Kidney epithelial cell (primary cell): ENCODE data around the gene SLC38A3. TPM values are rescaled to one million over a fixed set of nuclear protein-coding genes. Genes with fewer than 3 reads are reported as not detected.

Experiments
- DNase-seq: peaks from one replicate; pipeline ENCODE4 v3.0.0-alpha.2; 2010; ENCODE audit warnings: low read depth
- H3K27me3 ChIP-seq: 2 replicates; pipeline ENCODE4 v1.6.0; 2011; ENCODE audit warnings: low read length; ENCODE audit not compliant: control insufficient read depth, insufficient read depth
- H3K36me3 ChIP-seq: 2 replicates; pipeline ENCODE4 v1.5.1; 2011; ENCODE audit warnings: low read length; ENCODE audit not compliant: control insufficient read depth, insufficient read depth
- H3K4me3 ChIP-seq: 2 replicates; pipeline ENCODE4 v1.5.1; 2011; ENCODE audit warnings: low read depth, mild to moderate bottlenecking, control low read depth, low read length
- CTCF ChIP-seq: IDR thresholded peaks from 2 replicates; pipeline ENCODE4 v1.5.1; 2011; ENCODE audit warnings: mild to moderate bottlenecking, moderate library complexity, low read length, control low read depth, inconsistent platforms; ENCODE audit not compliant: insufficient read depth, poor library complexity, severe bottlenecking
- total RNA-seq: library from RNA; depleted of rRNA; stranded (reverse); fragments of >200 nt; gene quantifications from 2 replicates; pipeline ENCODE4 v1.2.3, GENCODE V29; 2015

Gene SLC38A3
- total RNA-seq, 1 donor from 2014 or later: 0.13 TPM

- Histone ChIP-seq H3K36me3 (no peaks in the 10 kb centered on the region), H3K27me3 (peaks cover 2% of the 10 kb centered on the region), H3K4me3 (no peak overlapping the region)
- no peak for DNase-seq
- TF ChIP-seq CTCF: no peak
These were observed 46.4 kb upstream of the SLC38A3 start for GRCh38 chr3:50158530-50159146.

- Histone ChIP-seq H3K36me3 (no peaks in the 10 kb centered on the region), H3K4me3 (no peak overlapping the region), H3K27me3 (no peaks in the 10 kb centered on the region)
- DNase-seq: no peak
- TF ChIP-seq CTCF: no peak
These were observed 44.5 kb upstream of the SLC38A3 start for GRCh38 chr3:50160561-50160983.

GRCh38 chr3:50161320-50161719 lies 43.8 kb upstream of the SLC38A3 start:
- H3K36me3 ChIP-seq: no peaks in the 10 kb centered on the region
- no peak for DNase-seq
- no peaks in the 10 kb centered on the region for H3K27me3 ChIP-seq
- no peak overlapping the region for H3K4me3 ChIP-seq
- no peak for TF ChIP-seq CTCF

- no peak for DNase-seq
- no peaks in the 10 kb centered on the region for H3K27me3 ChIP-seq
- no peak overlapping the region for H3K4me3 ChIP-seq
- H3K36me3 ChIP-seq: no peaks in the 10 kb centered on the region
- no peak for TF ChIP-seq CTCF
These were observed 42.8 kb upstream of the SLC38A3 start for GRCh38 chr3:50162034-50162883.

GRCh38 chr3:50163572-50164455 lies 41.3 kb upstream of the SLC38A3 start:
- H3K27me3 ChIP-seq: no peaks in the 10 kb centered on the region
- H3K36me3 ChIP-seq: no peaks in the 10 kb centered on the region
- no peak overlapping the region for H3K4me3 ChIP-seq
- no peak for TF ChIP-seq CTCF
- DNase-seq: peak; percentile 54
